T-helper 22 cell (primary cell): Measurements from ENCODE around the gene OR10P1.

Source experiments
- DNase-seq: peaks from one replicate; pipeline ENCODE4 v3.0.0-alpha.2; 2020; ENCODE audit warnings: low read depth

OR10P1 gene

DNA sequence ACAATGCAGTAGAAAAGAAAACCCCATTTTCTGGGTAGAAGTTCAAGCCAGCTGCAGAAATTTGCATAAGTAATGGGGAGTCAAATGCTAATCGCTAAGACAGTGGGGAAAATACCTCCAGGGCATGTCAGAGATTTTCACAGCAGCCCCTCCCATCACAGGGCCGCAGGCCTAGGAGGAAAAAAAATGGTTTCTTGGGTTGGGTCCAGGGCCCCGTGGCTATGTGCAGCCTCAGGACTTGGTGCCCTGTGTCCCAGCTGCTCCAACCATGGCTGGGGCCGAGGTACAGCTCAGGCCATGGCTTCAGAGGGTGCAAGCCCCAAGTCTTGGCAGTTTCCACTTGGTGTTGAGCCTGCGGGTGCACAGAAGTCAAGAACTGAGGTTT, 14.6 kb downstream of the OR10P1 start:
- no peak for DNase-seq

DNA sequence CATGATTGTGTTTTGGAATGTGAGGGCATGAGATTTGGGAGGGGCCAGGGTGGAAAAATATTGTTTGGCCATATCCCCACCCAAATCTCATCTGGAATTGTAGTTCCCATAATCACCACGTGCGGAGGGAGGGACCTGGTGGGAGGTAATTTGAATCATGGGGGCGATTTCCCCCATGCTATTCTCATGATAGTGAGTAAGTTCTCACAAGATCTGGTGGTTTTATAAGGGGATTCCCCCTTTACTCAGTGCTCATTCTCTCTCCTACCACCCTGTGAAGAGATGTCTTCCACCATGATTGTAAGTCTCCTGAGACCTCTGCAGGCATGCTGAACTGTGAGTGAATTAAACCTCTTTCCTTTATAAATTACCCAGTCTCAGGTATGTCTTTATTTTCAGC, 15.7 kb downstream of the OR10P1 start:
- no peak for DNase-seq

DNA sequence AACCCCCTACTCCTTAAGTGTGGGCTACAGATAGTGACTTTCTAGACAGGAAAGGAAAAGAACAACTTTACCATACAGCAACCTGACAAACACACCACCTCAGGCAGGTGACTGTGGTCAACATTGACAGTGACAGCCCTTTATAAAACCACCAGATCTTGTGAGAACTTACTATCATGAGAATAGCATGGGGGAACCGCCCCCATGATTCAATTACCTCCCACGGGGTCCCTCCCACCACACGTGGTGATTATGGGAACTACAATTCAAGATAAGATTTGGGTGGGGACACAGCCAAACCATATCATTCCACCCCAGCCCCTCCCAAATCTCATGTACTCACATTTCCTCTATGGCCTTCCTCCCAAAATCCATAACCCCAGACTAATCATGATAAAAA, 16.3 kb downstream of the OR10P1 start:
- DNase-seq, result no peak

DNA sequence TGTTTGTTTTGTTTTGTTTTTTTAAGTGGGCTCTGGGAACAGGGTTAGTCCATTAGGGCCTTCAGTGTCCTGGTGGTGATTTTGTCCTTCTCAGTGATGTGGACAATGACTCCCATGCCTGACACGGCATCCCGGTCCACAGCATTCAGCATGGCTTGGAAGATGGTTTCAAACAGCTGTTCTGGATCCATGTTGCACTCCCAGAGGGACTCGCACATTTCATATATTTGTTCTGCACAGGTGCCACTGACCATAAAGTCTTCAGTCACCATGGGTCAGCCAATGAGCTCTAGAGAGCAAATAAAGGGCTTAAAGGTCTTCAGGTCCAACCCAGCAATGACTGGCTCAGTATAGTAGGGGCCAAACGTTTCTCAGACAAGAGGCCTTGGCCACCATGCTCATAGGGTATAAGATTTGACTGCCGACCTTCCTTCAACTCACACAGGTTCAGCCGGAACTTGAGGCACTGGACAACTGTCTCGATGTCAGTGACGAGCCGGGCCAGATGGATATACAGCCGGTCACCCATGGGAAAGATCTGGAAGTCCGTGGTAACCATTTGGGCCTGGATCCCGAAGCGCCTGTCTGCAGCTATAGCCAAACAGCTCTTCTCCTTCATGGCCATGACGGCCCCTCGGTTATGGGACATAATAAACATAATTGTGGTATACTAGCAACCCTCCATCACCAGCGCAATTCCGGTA, 18.0 kb downstream of the OR10P1 start:
- no peak for DNase-seq

DNA sequence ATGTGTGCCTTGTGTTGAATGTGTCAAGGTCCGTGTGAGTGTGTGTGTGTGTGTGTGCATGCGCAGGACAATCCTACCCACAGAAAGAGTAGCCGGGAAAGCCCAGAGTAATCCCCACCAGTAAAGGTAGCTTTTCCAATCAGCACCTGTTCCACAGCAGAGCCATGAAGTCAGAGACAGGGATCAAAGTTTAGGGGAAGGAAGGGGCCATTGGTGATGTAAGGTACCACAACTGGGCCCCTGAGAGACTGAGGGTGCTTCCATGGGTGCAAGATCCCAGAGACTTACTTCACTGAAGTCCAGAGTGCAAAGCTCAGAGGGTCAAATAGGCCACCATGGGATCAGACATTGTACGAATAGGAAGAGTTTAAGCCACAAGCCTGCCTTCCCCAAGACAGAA, 20.5 kb downstream of the OR10P1 start:
- DNase-seq, result no peak

DNA sequence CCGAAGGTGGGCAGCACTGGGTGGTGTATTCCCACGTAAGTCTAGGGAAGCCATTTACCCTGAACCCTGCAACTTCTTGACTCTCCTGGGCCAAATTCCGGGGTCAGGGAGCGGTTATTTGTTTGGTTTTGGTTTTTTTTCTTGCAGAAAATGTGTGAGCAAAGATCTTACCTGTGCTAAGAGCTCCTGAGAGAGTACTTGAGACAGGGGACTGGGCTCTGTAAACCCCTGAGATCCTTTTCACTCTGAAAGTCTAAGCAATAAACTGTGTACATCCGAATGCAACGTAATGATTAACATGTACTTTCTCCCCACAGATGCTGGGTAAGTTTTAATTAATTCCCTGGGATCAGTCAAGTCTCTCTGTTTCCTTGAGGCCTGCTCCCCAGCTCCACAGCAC, 21.5 kb downstream of the OR10P1 start:
- DNase-seq, result no peak

DNA sequence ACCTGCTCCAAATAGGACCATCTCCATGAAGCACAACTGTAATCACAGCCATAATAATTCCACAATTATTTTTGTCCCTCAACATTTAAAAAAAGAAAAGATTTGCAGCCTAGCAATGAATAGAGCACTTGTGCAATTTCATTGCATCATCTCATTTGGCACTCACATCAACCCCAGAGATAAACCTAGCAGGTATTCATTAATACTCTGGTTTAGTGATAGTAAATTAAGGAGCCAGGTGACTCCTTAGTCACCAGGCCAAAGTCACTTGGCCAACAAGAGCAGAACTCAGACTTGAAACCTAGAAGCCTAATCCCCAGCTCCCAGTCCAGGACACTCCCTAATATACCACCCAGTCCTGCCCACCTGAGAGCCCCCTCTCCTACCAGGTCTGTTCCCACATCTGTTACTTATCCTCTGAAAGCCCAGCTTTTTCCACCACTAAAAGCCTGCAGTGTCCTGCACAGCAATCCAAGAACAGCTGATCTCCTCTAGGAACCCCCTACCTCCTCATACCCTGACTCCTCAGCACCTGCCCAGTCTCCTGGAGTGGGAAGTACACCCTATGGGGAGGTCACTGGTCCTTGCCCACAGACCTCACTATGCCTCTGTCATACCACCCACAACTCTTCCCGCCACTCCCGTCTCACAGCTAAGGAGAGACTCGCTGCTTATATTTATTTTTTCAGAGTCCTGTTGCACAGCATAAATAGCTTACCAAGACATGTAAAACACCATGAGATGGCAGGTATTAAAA, 22.1 kb downstream of the OR10P1 start:
- DNase-seq, result no peak

DNA sequence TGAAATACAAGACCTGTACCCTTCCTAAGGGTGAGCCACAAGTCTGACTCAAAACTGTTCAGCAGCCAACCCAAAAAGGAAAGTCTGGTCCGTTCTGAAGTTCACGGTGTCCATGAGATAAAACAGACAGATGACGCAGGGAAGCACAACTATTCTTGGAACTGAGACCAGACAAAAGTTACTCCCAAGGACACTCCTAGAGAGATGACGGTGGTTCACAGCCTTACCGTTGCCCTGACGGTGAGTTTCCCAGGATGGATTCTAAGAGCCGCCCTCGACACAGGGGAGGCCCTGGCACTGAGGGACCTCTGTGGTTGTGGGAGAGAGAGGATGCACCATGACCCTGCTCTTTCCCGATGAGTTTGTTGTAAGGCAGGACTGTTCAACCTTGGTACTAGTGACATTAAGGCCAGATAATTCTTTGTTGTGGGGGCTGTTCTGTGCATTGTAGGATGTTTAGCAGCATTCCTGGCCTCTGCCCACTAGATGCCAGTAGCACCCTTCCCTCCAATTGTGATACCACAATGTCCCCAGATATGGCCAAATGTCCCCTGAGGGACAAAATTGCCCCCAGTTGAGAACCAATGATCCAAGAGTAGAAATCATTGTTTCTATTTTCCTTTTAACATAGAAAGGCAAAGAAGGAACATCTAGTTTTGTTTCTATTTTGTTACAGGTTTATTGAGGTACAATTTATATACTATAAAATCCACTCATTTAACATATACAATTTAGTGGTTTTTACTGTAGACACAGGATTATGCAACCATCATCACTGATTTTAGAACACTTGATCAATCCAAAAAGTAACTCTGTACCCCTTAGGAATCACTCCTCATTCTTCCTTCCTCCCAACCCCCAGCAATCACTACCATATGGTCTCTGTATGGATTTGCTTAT, 23.0 kb downstream of the OR10P1 start:
- no peak for DNase-seq

DNA sequence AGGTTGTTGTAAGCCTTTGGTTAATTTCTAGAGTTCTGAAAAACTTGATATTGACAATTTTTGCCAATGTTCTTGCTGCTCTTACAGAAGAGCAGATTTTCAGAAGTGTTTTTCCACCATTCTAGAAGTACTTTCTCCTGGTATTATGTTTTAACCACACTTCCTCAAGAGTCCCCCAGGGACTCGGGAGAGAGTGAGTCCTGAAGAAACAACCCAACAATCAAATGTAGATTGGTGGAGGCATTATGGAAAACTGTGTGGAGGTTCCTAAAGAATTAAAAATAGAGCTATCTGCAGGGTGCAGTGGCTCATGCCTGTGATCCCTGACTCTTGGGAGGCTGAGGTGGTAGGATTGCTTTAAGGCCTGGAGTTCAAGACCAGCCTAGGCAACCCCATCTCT, 26.7 kb downstream of the OR10P1 start:
- DNase-seq, result no peak

DNA sequence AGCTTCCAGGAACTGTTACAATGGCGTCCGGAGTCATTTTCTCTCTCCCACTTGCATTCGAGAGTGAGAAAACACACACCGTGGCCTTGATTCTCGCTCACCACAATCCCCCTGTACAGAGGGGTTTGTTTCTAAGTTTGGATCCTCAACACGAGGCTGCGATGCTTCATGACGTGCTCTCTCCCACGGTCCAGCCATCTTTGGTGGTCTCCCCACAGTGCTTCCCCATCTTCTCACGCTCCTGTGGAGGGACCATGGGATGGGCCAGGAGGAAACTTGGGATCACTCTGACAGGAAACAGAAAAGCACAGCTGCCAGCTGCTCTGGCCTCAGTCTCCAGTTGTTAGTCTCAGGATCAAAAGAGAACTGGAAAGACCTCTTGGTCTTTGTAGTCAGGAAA, 28.1 kb downstream of the OR10P1 start:
- DNase-seq, result no peak

DNA sequence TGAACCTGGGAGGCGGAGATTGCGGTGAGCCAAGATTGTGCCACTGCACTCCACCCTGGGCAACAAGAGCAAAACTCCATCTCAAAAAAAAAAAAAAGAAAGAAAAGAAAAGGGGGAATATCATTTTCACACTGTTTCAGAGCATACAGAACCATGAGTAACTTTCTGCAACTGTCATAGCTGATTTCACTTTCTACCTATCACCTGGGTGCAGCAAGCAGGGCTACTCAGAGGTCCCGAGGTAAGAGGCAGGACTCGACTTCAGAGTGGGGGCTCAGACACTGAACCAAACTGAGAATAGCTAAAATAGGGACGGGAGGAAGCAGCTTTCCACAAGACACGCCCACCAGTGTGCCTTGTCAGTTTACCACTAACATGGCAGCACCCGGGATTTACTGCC, 29.8 kb downstream of the OR10P1 start:
- no peak for DNase-seq

DNA sequence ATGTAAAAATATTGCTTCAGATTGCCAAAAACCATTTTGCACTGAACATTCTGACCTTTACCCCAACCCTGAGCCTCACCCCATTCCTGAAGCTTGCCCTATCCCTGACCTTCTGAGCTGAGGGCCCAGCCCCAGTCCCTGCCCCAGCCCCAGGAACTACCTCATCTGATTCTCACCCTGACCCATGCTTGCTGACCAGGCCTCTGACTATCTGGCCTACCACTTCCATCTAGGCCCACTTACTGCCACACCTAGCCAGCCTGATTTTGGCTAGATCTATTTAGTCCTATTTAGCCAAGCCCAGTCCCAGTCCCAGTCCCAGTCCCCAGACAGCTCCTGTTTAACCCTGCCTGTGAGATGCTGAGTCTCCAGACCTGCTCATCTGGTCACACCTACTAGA, 33.6 kb downstream of the OR10P1 start:
- no peak for DNase-seq

DNA sequence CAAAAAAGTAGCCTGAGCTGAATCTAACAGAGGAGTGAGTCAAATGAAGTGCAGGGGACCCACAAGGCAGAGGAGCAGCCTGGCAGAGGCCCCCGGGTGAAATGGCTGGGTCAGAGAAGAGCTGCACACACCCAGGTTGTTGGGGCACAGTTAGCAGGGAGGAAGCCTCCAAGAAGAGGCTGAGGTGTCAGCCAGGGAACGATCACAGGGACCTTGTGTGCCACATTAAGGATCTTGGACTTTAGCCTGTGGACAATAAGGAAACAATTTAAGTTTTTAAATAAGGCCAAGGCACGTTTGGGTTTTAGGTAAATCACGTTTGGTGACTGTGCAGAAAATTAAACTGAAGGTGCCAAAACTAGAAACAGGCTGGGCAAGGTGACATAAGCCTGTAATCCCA, 35.1 kb downstream of the OR10P1 start:
- no peak for DNase-seq

DNA sequence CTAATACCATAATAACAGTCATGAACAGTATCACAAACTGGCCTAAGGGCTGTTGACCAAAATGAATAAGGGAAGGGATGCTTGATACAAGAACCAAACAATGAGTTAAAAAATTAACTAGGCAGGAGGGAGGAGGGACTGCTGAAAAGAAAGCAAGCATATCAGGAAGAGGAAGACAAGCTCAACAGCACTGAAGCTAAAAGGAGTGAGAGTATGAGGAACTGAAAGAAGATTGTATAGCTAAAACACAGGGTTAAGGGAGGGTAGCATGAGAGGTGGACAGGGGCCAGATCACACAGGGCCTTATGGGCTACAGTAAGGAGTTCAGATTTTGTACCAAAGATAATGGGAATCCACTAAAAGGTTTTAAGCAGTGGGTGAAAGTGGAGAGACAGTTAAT, 36.9 kb downstream of the OR10P1 start:
- DNase-seq, result no peak

DNA sequence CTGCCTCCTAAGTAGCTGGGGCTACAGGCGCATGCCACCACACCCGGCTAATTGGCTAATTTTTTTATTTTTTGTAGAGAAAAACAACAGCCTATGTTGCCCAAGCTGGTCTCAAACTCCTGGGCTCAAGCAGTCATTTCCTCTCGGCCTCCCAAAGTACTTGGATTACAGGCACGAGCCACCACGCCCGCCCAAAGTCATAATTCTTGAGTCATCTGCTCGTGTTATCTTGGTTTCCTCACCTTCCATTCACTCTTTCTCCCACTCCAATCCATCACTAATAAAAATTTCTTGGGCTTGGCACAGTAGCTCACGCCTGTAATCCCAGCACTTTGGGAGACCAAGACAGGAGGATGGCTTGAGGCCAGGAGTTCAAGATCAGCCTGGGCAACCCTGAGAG, 39.0 kb downstream of the OR10P1 start:
- no peak for DNase-seq

DNA sequence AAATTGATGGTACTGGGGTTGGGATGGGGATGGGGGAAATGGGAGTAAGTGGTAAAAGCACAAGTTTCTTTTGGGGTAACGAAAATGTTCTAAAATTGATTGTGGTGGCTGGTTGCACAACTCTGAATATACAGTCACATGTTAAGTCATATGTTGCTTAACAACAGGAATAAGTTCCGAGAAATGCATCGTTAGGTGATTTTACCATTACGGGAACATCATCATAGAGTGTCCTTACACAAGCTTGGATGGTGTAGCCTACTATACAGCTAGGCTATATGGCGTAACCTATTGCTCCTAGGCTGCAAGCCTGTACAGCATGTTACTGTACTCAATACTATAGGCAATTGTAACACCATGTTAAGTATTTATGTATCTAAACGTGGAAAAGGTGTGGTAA, 40.0 kb downstream of the OR10P1 start:
- DNase-seq, result no peak

DNA sequence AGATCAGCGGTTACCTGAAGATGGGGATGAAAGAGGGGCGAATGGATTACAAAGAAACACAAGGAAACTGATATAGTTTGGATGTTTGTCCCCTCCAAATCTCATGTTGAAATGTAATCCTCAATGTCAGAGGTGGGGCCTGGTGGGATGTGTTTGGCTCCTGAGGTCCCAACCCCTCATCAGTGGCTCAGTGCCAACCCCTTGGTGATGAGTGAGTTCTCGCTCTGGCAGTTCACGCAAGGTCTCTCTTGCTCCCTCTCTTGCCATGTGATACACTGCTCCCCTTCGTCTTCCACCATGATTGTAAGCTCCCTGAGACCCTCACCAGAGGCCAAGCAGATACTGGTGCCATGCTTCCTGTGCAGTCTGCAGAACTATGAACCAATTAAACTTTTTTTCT, 43.0 kb downstream of the OR10P1 start:
- DNase-seq, result no peak

DNA sequence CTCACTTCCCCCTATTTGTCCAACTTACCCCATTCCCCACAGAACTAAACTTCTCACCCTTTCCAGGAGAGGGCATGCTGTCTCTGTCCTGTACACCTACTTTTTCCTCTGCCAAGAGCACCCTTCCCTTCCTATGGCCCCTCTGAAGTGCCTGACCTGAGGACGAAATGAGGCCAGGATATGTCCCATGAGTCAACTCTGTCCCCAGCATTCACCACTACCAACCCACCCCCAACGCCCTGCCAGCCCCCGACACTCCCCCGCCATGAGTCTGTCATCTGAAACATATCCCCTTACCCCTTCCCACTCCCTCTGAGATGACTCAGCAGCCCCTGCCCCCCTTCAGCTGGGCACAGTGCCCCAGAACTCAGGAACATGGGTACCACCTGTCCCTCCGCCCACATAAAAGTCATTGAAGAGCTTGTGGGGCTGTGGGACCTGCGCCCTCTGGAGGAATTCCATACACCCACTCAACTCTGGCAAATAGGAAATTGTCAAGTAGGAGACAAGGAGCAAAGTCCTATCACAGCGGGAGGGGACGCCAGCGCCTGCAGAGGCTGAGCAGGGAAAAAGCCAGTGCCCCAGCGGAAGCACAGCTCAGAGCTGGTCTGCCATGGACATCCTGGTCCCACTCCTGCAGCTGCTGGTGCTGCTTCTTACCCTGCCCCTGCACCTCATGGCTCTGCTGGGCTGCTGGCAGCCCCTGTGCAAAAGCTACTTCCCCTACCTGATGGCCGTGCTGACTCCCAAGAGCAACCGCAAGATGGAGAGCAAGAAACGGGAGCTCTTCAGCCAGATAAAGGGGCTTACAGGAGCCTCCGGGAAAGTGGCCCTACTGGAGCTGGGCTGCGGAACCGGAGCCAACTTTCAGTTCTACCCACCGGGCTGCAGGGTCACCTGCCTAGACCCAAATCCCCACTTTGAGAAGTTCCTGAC, 44.7 kb downstream of the OR10P1 start:
- DNase-seq, result no peak

DNA sequence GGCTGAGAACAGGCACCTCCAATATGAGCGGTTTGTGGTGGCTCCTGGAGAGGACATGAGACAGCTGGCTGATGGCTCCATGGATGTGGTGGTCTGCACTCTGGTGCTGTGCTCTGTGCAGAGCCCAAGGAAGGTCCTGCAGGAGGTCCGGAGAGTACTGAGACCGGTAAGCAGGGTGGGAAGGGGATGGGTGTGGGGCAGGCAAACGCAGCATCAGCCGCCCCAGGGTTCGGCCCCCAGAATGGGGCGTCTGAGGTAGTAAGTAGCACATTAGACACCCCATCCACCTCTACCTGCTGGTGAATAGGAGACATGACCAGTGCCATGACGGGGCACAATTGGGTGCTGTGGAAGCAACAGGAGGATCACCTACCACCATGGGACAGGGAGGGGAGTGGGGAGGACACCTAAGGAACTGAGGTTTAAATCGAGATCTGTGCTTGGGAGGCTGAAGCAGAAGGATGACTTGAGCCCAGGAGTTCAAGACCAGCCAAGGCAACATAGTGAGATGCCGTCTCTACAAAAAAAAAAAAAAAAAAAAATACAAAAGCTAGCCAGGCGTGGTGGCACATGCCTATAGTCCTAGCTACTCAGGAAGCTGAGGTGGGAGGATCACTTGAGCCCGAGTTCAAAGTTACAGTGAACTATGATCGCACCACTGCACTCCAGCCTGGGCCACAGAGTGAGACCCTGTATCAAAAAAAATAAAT, 45.5 kb downstream of the OR10P1 start:
- no peak for DNase-seq

DNA sequence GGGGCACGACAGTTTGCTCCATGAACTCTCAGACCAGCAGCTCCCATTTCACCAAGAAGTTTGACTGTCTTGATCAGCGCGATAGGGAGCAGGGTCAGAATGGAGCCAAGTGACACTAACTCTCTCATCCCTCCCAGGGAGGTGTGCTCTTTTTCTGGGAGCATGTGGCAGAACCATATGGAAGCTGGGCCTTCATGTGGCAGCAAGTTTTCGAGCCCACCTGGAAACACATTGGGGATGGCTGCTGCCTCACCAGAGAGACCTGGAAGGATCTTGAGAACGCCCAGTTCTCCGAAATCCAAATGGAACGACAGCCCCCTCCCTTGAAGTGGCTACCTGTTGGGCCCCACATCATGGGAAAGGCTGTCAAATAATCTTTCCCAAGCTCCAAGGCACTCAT, 47.0 kb downstream of the OR10P1 start:
- no peak for DNase-seq

DNA sequence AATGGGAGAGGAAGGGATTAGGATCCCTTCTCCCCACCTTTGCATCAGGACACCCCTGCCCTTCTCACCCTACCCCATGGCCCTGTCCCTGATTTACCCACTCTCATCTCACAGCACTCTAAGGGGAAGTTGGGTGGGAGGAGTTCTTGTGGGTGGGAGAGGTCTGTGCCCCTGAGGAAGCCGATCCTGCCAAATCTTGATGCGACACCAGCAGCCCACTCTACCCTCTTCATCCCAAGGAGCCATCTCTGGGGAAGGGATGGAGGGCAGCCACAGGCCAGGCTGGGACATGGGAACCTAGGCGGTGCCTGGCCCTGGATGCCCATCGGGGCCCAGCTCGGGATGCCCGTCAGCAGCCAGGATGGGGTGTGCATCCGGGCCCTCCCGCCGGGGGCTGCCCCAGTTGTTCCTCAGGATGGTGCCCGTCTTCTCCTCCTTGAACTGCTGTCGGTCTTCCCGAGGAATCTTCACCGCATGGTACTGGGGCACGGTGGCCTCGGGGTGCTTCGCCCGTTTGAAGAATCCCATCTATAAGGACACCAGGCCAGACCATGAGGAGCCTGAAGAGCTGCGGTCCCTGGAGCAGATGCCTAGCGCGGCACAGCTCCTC, 48.2 kb downstream of the OR10P1 start:
- no peak for DNase-seq
